Natural killer cell (primary cell): ENCODE measurements around the gene TGM4. TPM values are rescaled to one million over a fixed set of nuclear protein-coding genes. Genes with fewer than 3 reads are reported as not detected.
"Not testable (repeated sequence)": the region's sequence is repeated elsewhere in the genome, so short reads cannot be mapped to it uniquely, and the experiment has no call there.

ENCODE experiments used
- ATAC-seq, 3 donors: fragments of 150-1000 bp in 2 of 3; fragments of 200-7000 bp in 1 of 3; cut with Tn5 transposase; 1 replicate in 1 of 3; 2 replicates in 2 of 3; pipeline ENCODE4 v1.10.0; 2021; ENCODE audit warnings: mild to moderate bottlenecking in 2 of 3, moderate library complexity in 2 of 3
- DNase-seq, 2 donors: peaks; one replicate each; pipeline versions ENCODE4 v3.0.0 to v3.0.0-alpha.2; 2013 to 2021; ENCODE audit warnings: mixed read lengths in 1 of 2
- H3K27ac ChIP-seq: one replicate; pipeline ENCODE4 v1.5.1; 2013; ENCODE audit warnings: mild to moderate bottlenecking, low read length
- H3K27me3 ChIP-seq: one replicate; pipeline ENCODE4 v1.6.1; 2013; ENCODE audit warnings: low read length; ENCODE audit not compliant: control insufficient read depth, insufficient read depth
- H3K36me3 ChIP-seq: one replicate; pipeline ENCODE4 v1.6.1; 2013; ENCODE audit warnings: low read length; ENCODE audit not compliant: control insufficient read depth, insufficient read depth
- H3K4me1 ChIP-seq: one replicate; pipeline ENCODE4 v1.6.1; 2013; ENCODE audit warnings: low read length; ENCODE audit not compliant: control insufficient read depth, insufficient read depth
- H3K4me3 ChIP-seq: one replicate; pipeline ENCODE4 v1.5.1; 2013; ENCODE audit warnings: low read length
- H3K9me3 ChIP-seq: one replicate; pipeline ENCODE4 v1.6.1; 2013; ENCODE audit warnings: low read length; ENCODE audit not compliant: control insufficient read depth, insufficient read depth
- H3K27ac Mint-ChIP-seq, 2 donors: one replicate each; pipeline ENCODE4 v1.8.0; 2022; ENCODE audit warnings: mild to moderate bottlenecking in 2 of 2, mixed read lengths in 2 of 2, moderate library complexity in 1 of 2
- H3K27me3 Mint-ChIP-seq, 2 donors: one replicate each; pipeline ENCODE4 v1.8.0; 2022; ENCODE audit warnings: low read depth in 2 of 2, mixed read lengths in 2 of 2
- H3K36me3 Mint-ChIP-seq: one replicate; pipeline ENCODE4 v1.8.0; 2022; ENCODE audit warnings: mixed read lengths
- H3K4me1 Mint-ChIP-seq, 2 donors: one replicate each; pipeline ENCODE4 v1.8.0; 2022; ENCODE audit warnings: mixed read lengths in 2 of 2
- H3K4me3 Mint-ChIP-seq: one replicate; pipeline ENCODE4 v1.8.0; 2022; ENCODE audit warnings: mild to moderate bottlenecking, moderate library complexity, mixed read lengths
- H3K9me3 Mint-ChIP-seq, 2 donors: one replicate each; pipeline ENCODE4 v1.8.0; 2022; ENCODE audit warnings: mixed read lengths in 2 of 2
- CTCF ChIP-seq: fragments of 200-600 bp; IDR thresholded peaks from one replicate; pipeline ENCODE4 v1.8.0; 2022; ENCODE audit warnings: antibody characterized with exemption
- WGBS: methylation state at CpG from one replicate; pipeline ENCODE4 v1.1.7; 2013; ENCODE audit warnings: missing lambda C conversion rate; ENCODE audit not compliant: insufficient coverage; 5-methylcytosine and 5-hydroxymethylcytosine counted together
- intact Hi-C: fragments of 100-400 bp; cut with micrococcal nuclease; formaldehyde crosslinking; loops from one replicate; pipeline ENCODE4 v1.14.2; 2022
- total RNA-seq, 4 donors: library from RNA; stranded (reverse); fragments of 120-200 nt in 1 of 4; gene quantifications; one replicate each; pipeline versions ENCODE4 v1.2.3 to v1.2.4, GENCODE V29; 2013 to 2022

Gene TGM4
- total RNA-seq, 3 donors from 2014 or later (not counting 1 experiment from before 2014, with no cell fraction given): not detected

- no peaks in the 10 kb centered on the region for H3K27me3 Mint-ChIP-seq
- H3K4me3 Mint-ChIP-seq: no peak overlapping the region
- no peaks in the 10 kb centered on the region for H3K4me1 Mint-ChIP-seq
- H3K36me3 Mint-ChIP-seq: no peaks in the 10 kb centered on the region
- no peak for DNase-seq
- peaks cover 3% of the 10 kb centered on the region for H3K9me3 ChIP-seq
- intact Hi-C loops: no loop called here
- no peak for TF ChIP-seq CTCF
- H3K4me3 ChIP-seq: no peak overlapping the region
- ATAC-seq: no peak
- WGBS: 100% methylated on average over 2 of the region's 2 CpGs
- H3K27ac ChIP-seq: no peak overlapping the region
- no peak overlapping the region for H3K27ac Mint-ChIP-seq
- H3K4me1 ChIP-seq: no peaks in the 10 kb centered on the region
- H3K36me3 ChIP-seq: no peaks in the 10 kb centered on the region
- H3K27me3 ChIP-seq: no peaks in the 10 kb centered on the region
- H3K9me3 Mint-ChIP-seq: no peaks in the 10 kb centered on the region
Observed at GRCh38 chr3:44842376-44842775, 32.0 kb upstream of the TGM4 start.

GRCh38 chr3:44845528-44846520, 28.6 kb upstream of the TGM4 start:
- H3K4me3 Mint-ChIP-seq: no peak overlapping the region
- intact Hi-C loops: no loop called here
- H3K27ac ChIP-seq: no peak overlapping the region
- no peaks in the 10 kb centered on the region for H3K4me1 Mint-ChIP-seq
- no peak overlapping the region for H3K27ac Mint-ChIP-seq
- no peak for ATAC-seq
- no peaks in the 10 kb centered on the region for H3K27me3 ChIP-seq
- H3K4me3 ChIP-seq: no peak overlapping the region
- 97% methylated on average over 7 of the region's 7 CpGs for WGBS
- H3K27me3 Mint-ChIP-seq: no peaks in the 10 kb centered on the region
- no peaks in the 10 kb centered on the region for H3K9me3 ChIP-seq
- no peaks in the 10 kb centered on the region for H3K9me3 Mint-ChIP-seq
- no peak for TF ChIP-seq CTCF
- DNase-seq: no peak
- no peaks in the 10 kb centered on the region for H3K4me1 ChIP-seq
- no peaks in the 10 kb centered on the region for H3K36me3 ChIP-seq
- no peaks in the 10 kb centered on the region for H3K36me3 Mint-ChIP-seq

DNA sequence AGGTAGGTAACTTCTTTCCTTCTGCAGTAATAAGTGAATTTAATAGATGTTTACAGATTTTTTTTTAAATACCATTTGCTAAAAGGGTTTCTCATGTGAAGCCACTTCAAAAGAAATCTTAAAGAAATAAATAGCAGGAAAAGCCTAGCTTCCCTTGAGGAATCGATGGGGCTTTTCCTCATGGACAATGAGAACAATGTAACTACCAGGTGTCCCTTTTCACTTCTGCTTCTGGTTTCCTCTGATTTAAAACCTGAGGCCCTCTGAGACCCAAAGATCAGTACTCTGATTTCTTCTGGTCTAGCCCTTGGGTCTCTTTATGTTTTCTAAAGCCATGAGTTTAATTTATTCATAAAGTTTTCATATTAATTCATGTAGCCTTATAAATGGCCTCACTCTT, 25.8 kb upstream of the TGM4 start:
- no peak overlapping the region for H3K4me3 Mint-ChIP-seq
- H3K4me3 ChIP-seq: no peak overlapping the region
- H3K27ac Mint-ChIP-seq: no peak overlapping the region
- H3K36me3 ChIP-seq: no peaks in the 10 kb centered on the region
- no peaks in the 10 kb centered on the region for H3K27me3 Mint-ChIP-seq
- H3K36me3 Mint-ChIP-seq: no peaks in the 10 kb centered on the region
- no peaks in the 10 kb centered on the region for H3K4me1 ChIP-seq
- no peak for DNase-seq
- intact Hi-C loops: no loop called here
- H3K9me3 ChIP-seq: no peaks in the 10 kb centered on the region
- no peaks in the 10 kb centered on the region for H3K27me3 ChIP-seq
- no peak overlapping the region for H3K27ac ChIP-seq
- no peak for TF ChIP-seq CTCF
- WGBS: 78% methylated on average over 1 of the region's 1 CpG
- no peak for ATAC-seq
- no peaks in the 10 kb centered on the region for H3K9me3 Mint-ChIP-seq
- no peaks in the 10 kb centered on the region for H3K4me1 Mint-ChIP-seq

DNA sequence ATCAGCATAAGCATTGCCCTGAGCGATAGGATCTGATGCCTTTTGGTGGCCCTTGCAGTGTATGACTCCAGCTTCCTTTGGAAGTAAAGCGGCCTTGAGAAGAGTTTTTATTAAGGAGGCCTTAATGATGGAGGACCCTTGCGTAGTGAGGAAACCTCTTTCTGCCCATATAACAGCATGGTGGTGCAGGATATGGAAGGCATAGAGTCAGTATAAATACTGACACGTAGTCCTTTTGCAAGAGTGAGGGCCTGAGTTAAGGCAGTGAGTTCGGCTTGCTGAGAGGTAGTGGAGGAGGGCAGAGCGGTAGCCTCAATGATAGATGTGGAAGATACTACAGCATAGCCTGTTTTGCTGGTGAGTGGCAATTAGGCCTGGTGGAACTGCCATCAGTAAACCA, 17.7 kb upstream of the TGM4 start:
- H3K36me3 ChIP-seq, H3K27ac Mint-ChIP-seq, H3K4me3 ChIP-seq, DNase-seq, H3K4me3 Mint-ChIP-seq, H3K9me3 Mint-ChIP-seq, H3K36me3 Mint-ChIP-seq, intact Hi-C loops, H3K9me3 ChIP-seq, H3K27ac ChIP-seq, H3K27me3 ChIP-seq, H3K27me3 Mint-ChIP-seq, ATAC-seq, H3K4me1 ChIP-seq, H3K4me1 Mint-ChIP-seq: not testable (repeated sequence)
- WGBS: over 99% methylated on average over 6 of the region's 6 CpGs
